KMS-11 (cell line): Measurements from ENCODE around the gene AP4S1.

ENCODE experiments used
- H2AFZ ChIP-seq: fragments of 200-600 bp; sonication (generic); 2 replicates; pipeline ENCODE4 v1.6.1; 2016; ENCODE audit warnings: antibody characterized with exemption, mixed run types, low read depth
- H3K27ac ChIP-seq: fragments of 200-600 bp; sonication (generic); 2 replicates; pipeline ENCODE4 v1.6.1; 2016; ENCODE audit warnings: mild to moderate bottlenecking, mixed run types
- H3K27me3 ChIP-seq: fragments of 200-600 bp; sonication (generic); 2 replicates; pipeline ENCODE4 v1.6.1; 2017; ENCODE audit warnings: mild to moderate bottlenecking, low read depth, mixed run types, moderate library complexity; ENCODE audit not compliant: insufficient read depth
- H3K36me3 ChIP-seq: fragments of 200-600 bp; sonication (generic); 2 replicates; pipeline ENCODE4 v1.6.1; 2017; ENCODE audit warnings: mild to moderate bottlenecking, mixed run types; ENCODE audit not compliant: insufficient read depth
- H3K4me1 ChIP-seq: fragments of 200-600 bp; sonication (generic); 2 replicates; pipeline ENCODE4 v1.6.1; 2016; ENCODE audit warnings: mild to moderate bottlenecking, low read depth, mixed run types; ENCODE audit not compliant: poor library complexity, severe bottlenecking
- H3K4me2 ChIP-seq: fragments of 200-600 bp; sonication (generic); 2 replicates; pipeline ENCODE4 v1.7.0; 2016; ENCODE audit warnings: mild to moderate bottlenecking, mixed run types
- H3K4me3 ChIP-seq: fragments of 200-600 bp; sonication (generic); IDR thresholded peaks from 2 replicates; pipeline ENCODE4 v1.6.1; 2017; ENCODE audit warnings: low read depth, low read length, mixed read lengths; ENCODE audit not compliant: insufficient read depth
- H3K79me2 ChIP-seq: fragments of 200-600 bp; sonication (generic); 2 replicates; pipeline ENCODE4 v1.6.1; 2016; ENCODE audit warnings: low read depth, mixed run types; ENCODE audit not compliant: insufficient read depth
- H3K9ac ChIP-seq: fragments of 200-600 bp; sonication (generic); 2 replicates; pipeline ENCODE4 v1.6.1; 2016; ENCODE audit warnings: mild to moderate bottlenecking, mixed run types
- H4K20me1 ChIP-seq: fragments of 200-600 bp; sonication (generic); 2 replicates; pipeline ENCODE4 v1.6.1; 2016; ENCODE audit warnings: mild to moderate bottlenecking, mixed run types; ENCODE audit not compliant: insufficient read depth
- CTCF ChIP-seq: fragments of 200-600 bp; sonication (generic); conservative IDR thresholded peaks from 2 replicates; pipeline ENCODE4 v1.6.1; 2017; ENCODE audit warnings: low read depth, mild to moderate bottlenecking, antibody characterized with exemption, low read length, moderate library complexity, mixed read lengths

AP4S1 gene

GRCh38 chr14:31009836-31010574 lies 15.4 kb upstream of the AP4S1 start:
- H4K20me1 ChIP-seq = no peaks in the 10 kb centered on the region

GRCh38 chr14:31010935-31011334 lies 14.5 kb upstream of the AP4S1 start:
- no peaks in the 10 kb centered on the region for H3K27me3 ChIP-seq
- peaks cover 17% of the 10 kb centered on the region; the same call in 1 of the 2 replicates for H3K79me2 ChIP-seq
- H3K9ac ChIP-seq = no peak overlapping the region
- peaks cover 7% of the 10 kb centered on the region for H3K4me1 ChIP-seq
- no peaks in the 10 kb centered on the region for H4K20me1 ChIP-seq
- no peak for TF ChIP-seq CTCF
- no peak overlapping the region for H3K4me3 ChIP-seq
- no peak overlapping the region for H2AFZ ChIP-seq
- H3K27ac ChIP-seq = no peak overlapping the region
- no peaks in the 10 kb centered on the region for H3K36me3 ChIP-seq
- no peak overlapping the region for H3K4me2 ChIP-seq

More at GRCh38 chr14:31009836-31010574, 15.4 kb upstream of the AP4S1 start:
- H3K27ac ChIP-seq = no peak overlapping the region
- no peak overlapping the region for H3K4me2 ChIP-seq
- no peak overlapping the region for H3K4me3 ChIP-seq
- no peak overlapping the region for H2AFZ ChIP-seq
- no peak for TF ChIP-seq CTCF
- H3K27me3 ChIP-seq = no peaks in the 10 kb centered on the region
- no peak overlapping the region for H3K9ac ChIP-seq
- H3K4me1 ChIP-seq = peaks cover 7% of the 10 kb centered on the region
- H3K36me3 ChIP-seq = no peaks in the 10 kb centered on the region
- H3K79me2 ChIP-seq = peaks cover 13% of the 10 kb centered on the region; the same call in 1 of the 2 replicates

- Histone ChIP-seq H2AFZ (no peak overlapping the region), H3K27me3 (no peaks in the 10 kb centered on the region), H4K20me1 (no peaks in the 10 kb centered on the region), H3K4me1 (no peaks in the 10 kb centered on the region), H3K27ac (no peak overlapping the region), H3K36me3 (no peaks in the 10 kb centered on the region), H3K79me2 (peaks cover 27% of the 10 kb centered on the region; the same call in 1 of the 2 replicates), H3K4me3 (no peak overlapping the region), H3K9ac (no peak overlapping the region), H3K4me2 (no peak overlapping the region)
- TF ChIP-seq CTCF = no peak
These were observed 11.6 kb upstream of the AP4S1 start for GRCh38 chr14:31013841-31014240.

GRCh38 chr14:31018057-31018645 lies 7.3 kb upstream of the AP4S1 start:
- Histone ChIP-seq H3K9ac (no peak overlapping the region), H3K4me1 (peaks cover 1% of the 10 kb centered on the region), H4K20me1 (no peaks in the 10 kb centered on the region), H2AFZ (no peak overlapping the region), H3K36me3 (no peaks in the 10 kb centered on the region), H3K27me3 (no peaks in the 10 kb centered on the region), H3K79me2 (peaks cover 62% of the 10 kb centered on the region), H3K4me3 (no peak overlapping the region), H3K27ac (no peak overlapping the region), H3K4me2 (no peak overlapping the region)
- TF ChIP-seq CTCF = no peak
